Keratinocyte (primary cell): Measurements from ENCODE around the gene CDKN1A.

ENCODE experiments used
- CTCF ChIP-seq, 3 experiments: IDR thresholded peaks in 1 of 3; conservative IDR thresholded peaks in 1 of 3; optimal IDR thresholded peaks in 1 of 3; 2 replicates in 2 of 3; 3 replicates in 1 of 3; pipeline versions ENCODE3 to v1.5.1; 2011; ENCODE audit warnings: low read length in 3 of 3, mild to moderate bottlenecking in 3 of 3, moderate library complexity in 2 of 3, control low read depth in 1 of 3, inconsistent platforms in 1 of 3; ENCODE audit not compliant: insufficient read depth in 2 of 3; ENCODE audit errors: extremely low read depth in 1 of 3
- EZH2 ChIP-seq: IDR thresholded peaks from one replicate; pipeline ENCODE4 v1.6.1; 2012; ENCODE audit warnings: inconsistent platforms, mild to moderate bottlenecking, low read length, moderate library complexity

- TF ChIP-seq CTCF (optimal IDR thresholded peaks at IDR 0.05 in 1 of 3, IDR thresholded peaks at IDR 0.05 in 1 of 3, conservative IDR thresholded peaks at IDR 0.05 in 1 of 3; ENCODE audit: extremely low read depth in 1 of 3, insufficient read depth in 2 of 3, low read length in 3 of 3) (no peak), EZH2 (no peak)
These were observed 49.0 kb downstream of the CDKN1A start for GRCh38 chr6:36727505-36728021.
